OCI-LY1 (cell line): ENCODE results near the gene MTM1.

Source experiments
- H2AFZ ChIP-seq: fragments of 200-600 bp; sonication (generic), shearing (Covaris generic); 2 replicates; pipeline ENCODE4 v1.6.0; 2014; ENCODE audit warnings: antibody characterized with exemption, mild to moderate bottlenecking, low read length
- H3F3A ChIP-seq: fragments of 200-600 bp; sonication (generic), shearing (Covaris generic); 2 replicates; pipeline ENCODE4 v1.6.0; 2014; ENCODE audit warnings: mild to moderate bottlenecking, antibody characterized with exemption, low read length, moderate library complexity; ENCODE audit not compliant: insufficient read depth
- H3K27ac ChIP-seq: fragments of 200-600 bp; sonication (generic); 2 replicates; pipeline ENCODE4 v1.5.1; 2014; ENCODE audit warnings: low read length, mixed run types, mild to moderate bottlenecking, low read depth; ENCODE audit not compliant: poor library complexity, severe bottlenecking
- H3K27me3 ChIP-seq: fragments of 200-600 bp; sonication (generic); 2 replicates; pipeline ENCODE4 v1.6.0; 2014; ENCODE audit warnings: antibody characterized with exemption, mild to moderate bottlenecking, low read length, moderate library complexity; ENCODE audit not compliant: insufficient read depth
- H3K36me3 ChIP-seq: fragments of 200-600 bp; sonication (generic); 2 replicates; pipeline ENCODE4 v1.6.1; 2014; ENCODE audit warnings: mild to moderate bottlenecking, antibody characterized with exemption, low read length, moderate library complexity, mixed read lengths; ENCODE audit not compliant: insufficient read depth
- H3K4me1 ChIP-seq: fragments of 200-600 bp; sonication (generic); 2 replicates; pipeline ENCODE4 v1.5.1; 2014; ENCODE audit warnings: mild to moderate bottlenecking, low read length, moderate library complexity; ENCODE audit not compliant: insufficient read depth, severe bottlenecking
- H3K4me2 ChIP-seq: fragments of 200-600 bp; sonication (generic), shearing (Covaris generic); 2 replicates; pipeline ENCODE4 v1.6.1; 2014; ENCODE audit warnings: low read length
- H3K4me3 ChIP-seq: fragments of 200-600 bp; sonication (generic); 2 replicates; pipeline ENCODE4 v1.5.1; 2014; ENCODE audit warnings: low read length, low read depth, mild to moderate bottlenecking, mixed read lengths; ENCODE audit not compliant: poor library complexity, severe bottlenecking
- H3K79me2 ChIP-seq: fragments of 200-600 bp; shearing (Covaris generic); 2 replicates; pipeline ENCODE4 v1.6.1; 2016; ENCODE audit warnings: mixed run types, low read length, mixed read lengths; ENCODE audit not compliant: insufficient read depth
- H3K9ac ChIP-seq: fragments of 200-600 bp; sonication (generic), shearing (Covaris generic); 2 replicates; pipeline ENCODE4 v1.6.1; 2014; ENCODE audit warnings: mild to moderate bottlenecking, low read length, mixed read lengths
- H3K9me2 ChIP-seq: fragments of 200-600 bp; sonication (generic), shearing (Covaris generic); 2 replicates; pipeline ENCODE4 v1.6.1; 2014; ENCODE audit warnings: low read depth, mild to moderate bottlenecking, low read length, mixed read lengths
- H3K9me3 ChIP-seq: fragments of 200-600 bp; shearing (Covaris generic); 2 replicates; pipeline ENCODE4 v1.6.1; 2014; ENCODE audit warnings: low read length, mixed read lengths
- H4K20me1 ChIP-seq: fragments of 200-600 bp; sonication (generic), shearing (Covaris generic); 2 replicates; pipeline ENCODE4 v1.6.0; 2016; ENCODE audit warnings: mild to moderate bottlenecking, low read length; ENCODE audit not compliant: insufficient read depth
- EZH2 ChIP-seq: fragments of 200-600 bp; sonication (generic), shearing (Covaris generic); IDR thresholded peaks from 2 replicates; pipeline ENCODE4 v1.8.0; 2017; ENCODE audit warnings: borderline replicate concordance, mixed run types, mild to moderate bottlenecking, antibody characterized with exemption, low read length, moderate library complexity, mixed read lengths
- TF ChIP-seq, protein P1 (sequence below): fragments of 200-600 bp; sonication (generic), shearing (Covaris generic); IDR thresholded peaks from 2 replicates; pipeline ENCODE4 v1.5.1; 2017; ENCODE audit warnings: mild to moderate bottlenecking, antibody characterized with exemption, low read length, moderate library complexity, mixed read lengths

The MTM1 gene

GRCh38 chrX:150696866-150697265 lies 128.4 kb downstream of the MTM1 start:
- no peak overlapping the region for H2AFZ ChIP-seq
- H3K9me3 ChIP-seq, result no peaks in the 10 kb centered on the region
- H3K27me3 ChIP-seq, result no peaks in the 10 kb centered on the region
- H3K4me3 ChIP-seq, result peak overlapping the region; percentile 36
- no peaks in the 10 kb centered on the region for H3K9me2 ChIP-seq
- TF ChIP-seq EZH2, result no peak
- TF ChIP-seq, protein P1, sequence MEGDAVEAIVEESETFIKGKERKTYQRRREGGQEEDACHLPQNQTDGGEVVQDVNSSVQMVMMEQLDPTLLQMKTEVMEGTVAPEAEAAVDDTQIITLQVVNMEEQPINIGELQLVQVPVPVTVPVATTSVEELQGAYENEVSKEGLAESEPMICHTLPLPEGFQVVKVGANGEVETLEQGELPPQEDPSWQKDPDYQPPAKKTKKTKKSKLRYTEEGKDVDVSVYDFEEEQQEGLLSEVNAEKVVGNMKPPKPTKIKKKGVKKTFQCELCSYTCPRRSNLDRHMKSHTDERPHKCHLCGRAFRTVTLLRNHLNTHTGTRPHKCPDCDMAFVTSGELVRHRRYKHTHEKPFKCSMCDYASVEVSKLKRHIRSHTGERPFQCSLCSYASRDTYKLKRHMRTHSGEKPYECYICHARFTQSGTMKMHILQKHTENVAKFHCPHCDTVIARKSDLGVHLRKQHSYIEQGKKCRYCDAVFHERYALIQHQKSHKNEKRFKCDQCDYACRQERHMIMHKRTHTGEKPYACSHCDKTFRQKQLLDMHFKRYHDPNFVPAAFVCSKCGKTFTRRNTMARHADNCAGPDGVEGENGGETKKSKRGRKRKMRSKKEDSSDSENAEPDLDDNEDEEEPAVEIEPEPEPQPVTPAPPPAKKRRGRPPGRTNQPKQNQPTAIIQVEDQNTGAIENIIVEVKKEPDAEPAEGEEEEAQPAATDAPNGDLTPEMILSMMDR, result no peak
- H4K20me1 ChIP-seq, result no peaks in the 10 kb centered on the region
- peaks cover 25% of the 10 kb centered on the region for H3K36me3 ChIP-seq
- H3K4me1 ChIP-seq, result peaks cover 70% of the 10 kb centered on the region
- peak overlapping the region; percentile 45; the same call in 1 of the 2 replicates for H3K9ac ChIP-seq
- peaks cover 26% of the 10 kb centered on the region for H3K79me2 ChIP-seq
- peak overlapping the region; percentile 62 for H3K4me2 ChIP-seq
- peak overlapping the region; percentile 98 for H3K27ac ChIP-seq
- no peaks in the 10 kb centered on the region for H3F3A ChIP-seq

GRCh38 chrX:150697641-150698040 lies 129.2 kb downstream of the MTM1 start:
- H3K79me2 ChIP-seq, result peaks cover 26% of the 10 kb centered on the region
- peak overlapping the region; percentile 62 for H3K4me2 ChIP-seq
- H3K36me3 ChIP-seq, result peaks cover 31% of the 10 kb centered on the region

GRCh38 chrX:150698981-150699380 lies 130.6 kb downstream of the MTM1 start:
- Histone ChIP-seq H3K4me1 (peaks cover 60% of the 10 kb centered on the region), H3K4me2 (no peak overlapping the region), H3K79me2 (peaks cover 26% of the 10 kb centered on the region), H3K9me2 (no peaks in the 10 kb centered on the region), H2AFZ (no peak overlapping the region), H3F3A (no peaks in the 10 kb centered on the region), H4K20me1 (no peaks in the 10 kb centered on the region), H3K27ac (peak overlapping the region; percentile 17), H3K9me3 (no peaks in the 10 kb centered on the region), H3K27me3 (no peaks in the 10 kb centered on the region), H3K36me3 (peaks cover 45% of the 10 kb centered on the region), H3K4me3 (no peak overlapping the region), H3K9ac (no peak overlapping the region)
- no peak for TF ChIP-seq EZH2
- TF ChIP-seq, protein P1, result no peak

More at GRCh38 chrX:150697641-150698040, 129.2 kb downstream of the MTM1 start:
- H3F3A ChIP-seq, result no peaks in the 10 kb centered on the region
- peak overlapping the region; percentile 45; the same call in 1 of the 2 replicates for H3K9ac ChIP-seq
- H2AFZ ChIP-seq, result no peak overlapping the region
- peak overlapping the region; percentile 98 for H3K27ac ChIP-seq
- no peaks in the 10 kb centered on the region for H3K27me3 ChIP-seq
- H3K9me3 ChIP-seq, result no peaks in the 10 kb centered on the region
- H3K4me3 ChIP-seq, result peak overlapping the region; percentile 36
- H4K20me1 ChIP-seq, result no peaks in the 10 kb centered on the region
- TF ChIP-seq, protein P1, result no peak
- TF ChIP-seq EZH2, result no peak
- H3K9me2 ChIP-seq, result no peaks in the 10 kb centered on the region
- H3K4me1 ChIP-seq, result peaks cover 63% of the 10 kb centered on the region
